ENCODE data around the gene C8B. TPM values are rescaled to one million over a fixed set of nuclear protein-coding genes. Genes with fewer than 3 reads are reported as not detected.

C8B gene
- total and polyA plus RNA-seq, 4 donors = 0.06 TPM; not detected in 3

GRCh38 chr1:56924116-56924515 is 41.7 kb downstream of the C8B start:
- H3K36me3 ChIP-seq (ENCODE audit: control insufficient read depth, insufficient read depth, low read length) = no peaks in the 10 kb centered on the region
- H3K27me3 ChIP-seq (ENCODE audit: control insufficient read depth, insufficient read depth, low read length) = no peaks in the 10 kb centered on the region
- peaks cover 3% of the 10 kb centered on the region for H3K4me1 ChIP-seq (ENCODE audit: control insufficient read depth, insufficient read depth, low read length)
- H3K4me3 ChIP-seq (ENCODE audit: low read depth, low read length) = no peak overlapping the region
- 100% methylated on average over 1 of the region's 5 CpGs for WGBS (ENCODE audit: insufficient coverage)
- no peak for DNase-seq (ENCODE audit: low read depth in 4 of 6, low spot score in 6 of 6)
- H3K27ac ChIP-seq (ENCODE audit: low read depth, low read length) = no peak overlapping the region
- peaks cover 3% of the 10 kb centered on the region for H3K9me3 ChIP-seq (ENCODE audit: control insufficient read depth, insufficient read depth, low read length)

DNA sequence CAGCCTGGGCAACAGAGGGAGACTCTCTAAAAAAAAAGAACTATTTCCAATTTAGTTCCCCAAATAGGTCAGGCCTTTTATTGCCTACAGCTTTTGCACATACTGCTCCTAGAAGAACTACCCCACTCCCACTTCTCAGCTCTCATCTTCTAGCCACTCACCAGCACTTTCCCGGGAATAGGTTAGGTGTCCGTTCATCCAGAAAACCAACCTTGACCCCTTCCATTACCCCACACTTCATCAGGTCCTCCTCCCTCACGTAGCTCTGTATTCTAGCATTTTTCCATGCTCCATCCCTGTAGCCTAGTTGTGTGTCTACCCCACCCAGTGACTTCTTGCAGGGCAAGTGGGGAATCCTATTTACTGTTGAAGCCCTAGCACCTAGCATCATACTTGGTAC is 42.6 kb downstream of the C8B start:
- Histone ChIP-seq H3K27me3 (ENCODE audit: control insufficient read depth, insufficient read depth, low read length) (no peaks in the 10 kb centered on the region), H3K36me3 (ENCODE audit: control insufficient read depth, insufficient read depth, low read length) (no peaks in the 10 kb centered on the region), H3K4me3 (ENCODE audit: low read depth, low read length) (no peak overlapping the region), H3K27ac (ENCODE audit: low read depth, low read length) (no peak overlapping the region), H3K9me3 (ENCODE audit: control insufficient read depth, insufficient read depth, low read length) (no peaks in the 10 kb centered on the region), H3K4me1 (ENCODE audit: control insufficient read depth, insufficient read depth, low read length) (peaks cover 3% of the 10 kb centered on the region)
- 70% methylated on average over 3 of the region's 3 CpGs for WGBS (ENCODE audit: insufficient coverage)
- no peak for DNase-seq (ENCODE audit: low read depth in 4 of 6, low spot score in 6 of 6)

- Histone ChIP-seq H3K9me3 (ENCODE audit: control insufficient read depth, insufficient read depth, low read length) (no peaks in the 10 kb centered on the region), H3K36me3 (ENCODE audit: control insufficient read depth, insufficient read depth, low read length) (no peaks in the 10 kb centered on the region), H3K4me3 (ENCODE audit: low read depth, low read length) (no peak overlapping the region), H3K4me1 (ENCODE audit: control insufficient read depth, insufficient read depth, low read length) (peaks cover 4% of the 10 kb centered on the region), H3K27ac (ENCODE audit: low read depth, low read length) (no peak overlapping the region), H3K27me3 (ENCODE audit: control insufficient read depth, insufficient read depth, low read length) (no peaks in the 10 kb centered on the region)
- no CpG with 5 or more reads among the region's 1 CpG for WGBS (ENCODE audit: insufficient coverage)
- DNase-seq (ENCODE audit: low read depth in 4 of 6, low spot score in 6 of 6) = no peak
Measured at GRCh38 chr1:56922507-56922906, 43.3 kb downstream of the C8B start.

GRCh38 chr1:56922070-56922469 is 43.7 kb downstream of the C8B start:
- Histone ChIP-seq H3K4me1 (ENCODE audit: control insufficient read depth, insufficient read depth, low read length) (peaks cover 8% of the 10 kb centered on the region), H3K4me3 (ENCODE audit: low read depth, low read length) (no peak overlapping the region), H3K9me3 (ENCODE audit: control insufficient read depth, insufficient read depth, low read length) (no peaks in the 10 kb centered on the region), H3K27ac (ENCODE audit: low read depth, low read length) (no peak overlapping the region), H3K27me3 (ENCODE audit: control insufficient read depth, insufficient read depth, low read length) (no peaks in the 10 kb centered on the region), H3K36me3 (ENCODE audit: control insufficient read depth, insufficient read depth, low read length) (no peaks in the 10 kb centered on the region)
- DNase-seq (ENCODE audit: low read depth in 4 of 6, low spot score in 6 of 6) = no peak
- WGBS (ENCODE audit: insufficient coverage) = 79% methylated on average over 2 of the region's 4 CpGs

GRCh38 chr1:56921479-56921878 is 44.3 kb downstream of the C8B start:
- no peaks in the 10 kb centered on the region for H3K27me3 ChIP-seq (ENCODE audit: control insufficient read depth, insufficient read depth, low read length)
- H3K4me1 ChIP-seq (ENCODE audit: control insufficient read depth, insufficient read depth, low read length) = peaks cover 10% of the 10 kb centered on the region
- H3K4me3 ChIP-seq (ENCODE audit: low read depth, low read length) = no peak overlapping the region
- no peaks in the 10 kb centered on the region for H3K36me3 ChIP-seq (ENCODE audit: control insufficient read depth, insufficient read depth, low read length)
- H3K27ac ChIP-seq (ENCODE audit: low read depth, low read length) = no peak overlapping the region
- 10% methylated on average over 1 of the region's 1 CpG for WGBS (ENCODE audit: insufficient coverage)
- DNase-seq (ENCODE audit: low read depth in 4 of 6, low spot score in 6 of 6) = no peak
- H3K9me3 ChIP-seq (ENCODE audit: control insufficient read depth, insufficient read depth, low read length) = no peaks in the 10 kb centered on the region

- H3K36me3 ChIP-seq (ENCODE audit: control insufficient read depth, insufficient read depth, low read length) = no peaks in the 10 kb centered on the region
- no peaks in the 10 kb centered on the region for H3K27me3 ChIP-seq (ENCODE audit: control insufficient read depth, insufficient read depth, low read length)
- no CpG with 5 or more reads among the region's 2 CpGs for WGBS (ENCODE audit: insufficient coverage)
- peaks cover 10% of the 10 kb centered on the region for H3K4me1 ChIP-seq (ENCODE audit: control insufficient read depth, insufficient read depth, low read length)
- no peak overlapping the region for H3K27ac ChIP-seq (ENCODE audit: low read depth, low read length)
- DNase-seq (ENCODE audit: low read depth in 4 of 6, low spot score in 6 of 6) = peak in 2 of 6 donors; percentile 49 to 65
- no peaks in the 10 kb centered on the region for H3K9me3 ChIP-seq (ENCODE audit: control insufficient read depth, insufficient read depth, low read length)
- H3K4me3 ChIP-seq (ENCODE audit: low read depth, low read length) = no peak overlapping the region
Measured at GRCh38 chr1:56920591-56921001, 45.2 kb downstream of the C8B start.

GRCh38 chr1:56917356-56917755 is 48.5 kb downstream of the C8B start:
- Histone ChIP-seq H3K27me3 (ENCODE audit: control insufficient read depth, insufficient read depth, low read length) (no peaks in the 10 kb centered on the region), H3K4me3 (ENCODE audit: low read depth, low read length) (no peak overlapping the region), H3K4me1 (ENCODE audit: control insufficient read depth, insufficient read depth, low read length) (peaks cover 10% of the 10 kb centered on the region), H3K27ac (ENCODE audit: low read depth, low read length) (no peak overlapping the region), H3K36me3 (ENCODE audit: control insufficient read depth, insufficient read depth, low read length) (no peaks in the 10 kb centered on the region), H3K9me3 (ENCODE audit: control insufficient read depth, insufficient read depth, low read length) (no peaks in the 10 kb centered on the region)
- no peak for DNase-seq (ENCODE audit: low read depth in 4 of 6, low spot score in 6 of 6)
- 61% methylated on average over 5 of the region's 5 CpGs for WGBS (ENCODE audit: insufficient coverage)

- Histone ChIP-seq H3K36me3 (ENCODE audit: control insufficient read depth, insufficient read depth, low read length) (no peaks in the 10 kb centered on the region), H3K27me3 (ENCODE audit: control insufficient read depth, insufficient read depth, low read length) (no peaks in the 10 kb centered on the region), H3K9me3 (ENCODE audit: control insufficient read depth, insufficient read depth, low read length) (no peaks in the 10 kb centered on the region), H3K4me3 (ENCODE audit: low read depth, low read length) (no peak overlapping the region), H3K27ac (ENCODE audit: low read depth, low read length) (no peak overlapping the region), H3K4me1 (ENCODE audit: control insufficient read depth, insufficient read depth, low read length) (peaks cover 10% of the 10 kb centered on the region)
- WGBS (ENCODE audit: insufficient coverage) = 93% methylated on average over 2 of the region's 3 CpGs
- no peak for DNase-seq (ENCODE audit: low read depth in 4 of 6, low spot score in 6 of 6)
Measured at GRCh38 chr1:56916630-56917029, 49.2 kb downstream of the C8B start.

- Histone ChIP-seq H3K27ac (ENCODE audit: low read depth, low read length) (no peak overlapping the region), H3K27me3 (ENCODE audit: control insufficient read depth, insufficient read depth, low read length) (no peaks in the 10 kb centered on the region), H3K9me3 (ENCODE audit: control insufficient read depth, insufficient read depth, low read length) (no peaks in the 10 kb centered on the region), H3K36me3 (ENCODE audit: control insufficient read depth, insufficient read depth, low read length) (no peaks in the 10 kb centered on the region), H3K4me3 (ENCODE audit: low read depth, low read length) (no peak overlapping the region), H3K4me1 (ENCODE audit: control insufficient read depth, insufficient read depth, low read length) (peaks cover 7% of the 10 kb centered on the region)
- WGBS (ENCODE audit: insufficient coverage) = 83% methylated on average over 4 of the region's 4 CpGs
- DNase-seq (ENCODE audit: low read depth in 4 of 6, low spot score in 6 of 6) = no peak
Measured at GRCh38 chr1:56915960-56916359, 49.9 kb downstream of the C8B start.

DNA sequence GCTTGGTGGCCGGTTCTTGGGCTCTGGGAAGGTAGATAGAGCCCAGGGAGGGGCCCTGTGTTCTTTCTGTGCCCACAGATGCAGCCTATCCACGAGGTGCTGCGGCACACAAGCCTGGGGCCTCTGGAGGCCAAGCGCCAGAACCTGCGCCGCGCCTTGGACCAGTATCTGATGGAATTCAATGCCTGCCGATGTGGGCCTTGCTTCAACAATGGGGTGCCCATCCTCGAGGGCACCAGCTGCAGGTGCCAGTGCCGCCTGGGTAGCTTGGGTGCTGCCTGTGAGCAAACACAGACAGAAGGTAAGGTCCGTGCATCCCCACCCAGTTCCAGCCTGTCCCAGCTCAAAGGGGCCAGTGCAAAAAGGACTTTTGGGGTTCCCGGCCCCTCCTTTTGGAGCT is 53.5 kb downstream of the C8B start:
- Histone ChIP-seq H3K36me3 (ENCODE audit: control insufficient read depth, insufficient read depth, low read length) (no peaks in the 10 kb centered on the region), H3K27me3 (ENCODE audit: control insufficient read depth, insufficient read depth, low read length) (no peaks in the 10 kb centered on the region), H3K27ac (ENCODE audit: low read depth, low read length) (no peak overlapping the region), H3K4me1 (ENCODE audit: control insufficient read depth, insufficient read depth, low read length) (peaks cover 4% of the 10 kb centered on the region), H3K4me3 (ENCODE audit: low read depth, low read length) (no peak overlapping the region), H3K9me3 (ENCODE audit: control insufficient read depth, insufficient read depth, low read length) (no peaks in the 10 kb centered on the region)
- WGBS (ENCODE audit: insufficient coverage) = 98% methylated on average over 12 of the region's 12 CpGs
- DNase-seq (ENCODE audit: low read depth in 4 of 6, low spot score in 6 of 6) = no peak

Measured in spinal cord (tissue), 10 donors.